CD1c-positive myeloid dendritic cell (primary cell): ENCODE results near the gene VAT1.

Experiments
- DNase-seq: peaks from one replicate; pipeline ENCODE4 v3.0.0-alpha.2; 2016; ENCODE audit errors: extremely low spot score

The VAT1 gene

DNA sequence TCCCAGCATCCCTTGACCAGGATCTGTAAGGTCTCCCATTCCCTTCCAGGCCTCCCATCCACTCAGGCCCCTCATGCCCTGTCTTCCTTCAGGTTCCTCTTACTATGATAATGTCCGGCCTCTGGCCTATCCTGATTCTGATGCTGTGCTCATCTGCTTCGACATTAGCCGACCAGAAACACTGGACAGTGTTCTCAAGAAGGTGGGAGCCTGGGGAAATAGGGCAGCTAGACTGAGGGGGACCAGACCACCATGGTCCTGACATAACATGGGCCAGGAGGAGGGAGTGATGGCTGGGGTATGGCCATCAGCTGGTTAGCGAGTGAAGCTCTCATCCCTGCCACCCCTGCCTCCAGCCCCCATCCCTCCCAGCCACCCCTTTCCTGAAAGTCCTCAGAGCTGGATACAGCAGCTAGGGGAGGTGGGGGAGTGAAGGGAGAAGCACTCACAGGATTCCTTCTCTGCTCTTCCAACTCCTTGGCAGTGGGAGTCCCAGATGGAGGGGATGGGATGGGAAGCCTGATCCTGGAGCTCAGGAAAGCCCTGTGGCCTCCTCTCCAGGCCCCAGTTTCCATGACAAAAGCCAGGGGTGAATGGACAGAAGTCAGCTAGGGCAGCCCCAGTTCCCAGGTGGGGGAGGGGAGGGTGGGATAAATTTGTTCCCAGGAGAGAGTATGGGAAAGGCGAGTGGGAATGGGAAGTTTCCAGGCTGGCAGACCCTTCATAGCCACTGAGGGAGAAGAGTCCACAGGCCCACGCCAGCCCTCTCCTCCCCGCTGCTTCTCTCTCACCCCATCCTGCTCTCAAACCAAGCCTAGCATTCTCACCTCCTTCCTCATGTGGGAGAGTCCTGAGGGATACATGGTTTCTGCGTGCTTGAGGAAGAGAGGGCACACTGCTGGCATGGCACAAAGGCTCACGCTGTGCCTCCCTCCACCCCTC is 5.2 kb upstream of the VAT1 start:
- no peak for DNase-seq

DNA sequence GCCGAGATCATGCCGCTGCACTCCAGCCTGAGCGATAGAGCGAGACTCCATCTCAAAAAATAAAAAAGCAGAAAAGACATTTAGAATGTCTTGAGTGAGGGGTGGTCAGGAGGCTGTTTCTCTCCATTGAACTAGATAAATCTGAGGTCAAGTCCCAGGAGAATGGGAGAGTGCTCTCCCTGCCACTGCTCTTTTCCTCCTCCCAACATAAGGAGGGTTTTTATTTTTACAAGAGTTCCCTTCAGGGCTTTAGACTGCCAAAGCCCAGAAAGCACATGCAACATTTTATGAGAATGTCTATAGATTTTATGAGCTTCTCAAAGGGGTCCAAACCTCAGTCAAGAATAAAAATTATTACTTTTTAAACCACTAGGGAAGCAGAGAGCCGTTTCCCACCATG is 4.4 kb upstream of the VAT1 start:
- DNase-seq = no peak

DNA sequence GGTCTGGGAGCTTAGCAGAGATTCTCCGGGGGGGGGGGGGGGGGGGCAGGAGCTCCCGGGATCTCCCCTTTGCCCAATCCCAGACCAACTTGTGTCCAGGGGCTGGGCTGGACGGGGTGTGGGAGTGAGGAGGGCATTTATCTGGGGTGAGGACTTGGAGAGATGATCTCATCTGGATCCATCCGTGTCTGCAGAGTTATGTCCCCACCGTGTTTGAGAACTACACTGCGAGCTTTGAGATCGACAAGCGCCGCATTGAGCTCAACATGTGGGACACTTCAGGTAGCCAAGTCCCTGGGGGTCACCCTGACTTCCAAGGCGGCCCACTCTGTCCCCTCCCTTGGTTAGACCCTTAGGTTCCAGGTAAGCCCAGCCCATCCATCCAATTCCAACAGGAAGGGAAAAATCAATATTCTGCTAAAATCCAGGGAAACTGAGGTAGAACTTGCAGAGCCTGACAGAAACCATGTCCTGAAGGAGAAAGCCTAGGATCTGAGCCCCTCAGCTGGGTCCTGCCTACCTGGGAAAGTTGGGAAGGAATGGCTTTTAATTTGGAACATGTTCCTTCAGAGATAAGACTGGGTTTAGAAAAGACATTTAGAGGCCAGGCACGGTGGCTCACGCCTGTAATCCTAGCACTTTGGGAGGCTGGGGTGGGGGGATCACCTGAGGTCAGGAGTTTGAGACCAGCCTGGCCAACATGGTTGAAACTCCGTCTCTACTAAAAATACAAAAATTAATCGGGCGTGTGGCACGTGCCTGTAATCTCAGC is 3.8 kb upstream of the VAT1 start:
- no peak for DNase-seq

DNA sequence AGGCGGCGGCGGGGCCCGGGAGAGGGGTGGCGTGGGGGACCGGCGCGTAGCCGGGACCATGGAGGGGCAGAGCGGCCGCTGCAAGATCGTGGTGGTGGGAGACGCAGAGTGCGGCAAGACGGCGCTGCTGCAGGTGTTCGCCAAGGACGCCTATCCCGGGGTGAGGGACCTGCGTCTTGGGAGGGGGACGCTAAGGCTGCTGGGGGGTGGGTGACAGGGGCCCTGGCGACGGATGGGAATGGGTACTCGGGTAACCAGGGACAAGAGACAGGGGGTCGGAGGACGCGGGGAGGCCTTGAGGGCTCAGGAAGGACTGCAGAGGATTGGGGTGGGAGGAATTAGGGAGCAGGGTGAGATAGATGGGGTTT is 3.1 kb upstream of the VAT1 start:
- no peak for DNase-seq

DNA sequence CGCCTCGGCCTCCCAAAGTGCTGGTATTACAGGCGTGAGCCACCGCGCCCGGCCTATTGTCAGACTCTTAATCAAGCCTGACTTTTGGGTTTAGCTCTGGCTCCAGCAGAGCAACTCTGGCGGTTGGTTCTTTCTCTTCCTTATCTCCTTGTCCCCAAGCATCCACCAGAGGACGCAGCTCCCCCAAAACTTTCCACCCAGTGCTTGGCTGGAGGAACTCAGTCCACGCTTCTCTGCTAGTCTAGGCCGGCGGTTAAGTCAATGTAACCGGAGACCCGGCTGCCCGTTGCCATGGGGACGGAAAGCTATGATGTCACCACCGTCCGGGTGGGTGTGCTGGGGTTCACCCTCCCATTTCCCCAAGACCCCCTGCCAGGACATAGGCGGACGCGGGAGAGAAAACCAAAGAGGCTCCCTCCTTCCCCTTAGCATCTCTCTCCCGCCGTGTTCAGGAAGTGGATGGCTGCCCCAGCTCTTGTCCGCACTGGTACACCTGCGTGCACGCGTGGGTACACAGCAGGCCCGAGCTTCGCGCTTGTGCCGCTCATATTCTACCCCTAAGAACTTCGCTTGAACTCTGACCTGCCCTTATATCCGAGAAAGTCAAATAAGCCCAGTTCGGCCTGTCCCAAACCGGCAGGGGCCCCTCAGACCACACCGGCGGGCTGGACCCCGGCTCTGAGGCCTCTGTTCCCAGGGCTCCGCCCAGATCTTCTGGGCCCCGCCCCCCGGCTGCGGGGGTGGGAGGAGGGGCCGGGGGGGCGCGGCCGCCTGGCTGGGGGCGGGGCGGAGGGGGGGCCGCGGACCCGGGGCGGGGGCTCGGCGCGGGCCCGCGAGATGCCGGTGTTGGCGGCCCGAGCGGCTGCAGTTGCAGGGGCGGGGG is 2.5 kb upstream of the VAT1 start, which contains the start of gene RND2:
Gene RND2, plus strand, starts transcription at position 825 of the 883 bp plus-strand sequence. CDS start 117 bp downstream, outside the sequence.
- peak; percentile 89 for DNase-seq

DNA sequence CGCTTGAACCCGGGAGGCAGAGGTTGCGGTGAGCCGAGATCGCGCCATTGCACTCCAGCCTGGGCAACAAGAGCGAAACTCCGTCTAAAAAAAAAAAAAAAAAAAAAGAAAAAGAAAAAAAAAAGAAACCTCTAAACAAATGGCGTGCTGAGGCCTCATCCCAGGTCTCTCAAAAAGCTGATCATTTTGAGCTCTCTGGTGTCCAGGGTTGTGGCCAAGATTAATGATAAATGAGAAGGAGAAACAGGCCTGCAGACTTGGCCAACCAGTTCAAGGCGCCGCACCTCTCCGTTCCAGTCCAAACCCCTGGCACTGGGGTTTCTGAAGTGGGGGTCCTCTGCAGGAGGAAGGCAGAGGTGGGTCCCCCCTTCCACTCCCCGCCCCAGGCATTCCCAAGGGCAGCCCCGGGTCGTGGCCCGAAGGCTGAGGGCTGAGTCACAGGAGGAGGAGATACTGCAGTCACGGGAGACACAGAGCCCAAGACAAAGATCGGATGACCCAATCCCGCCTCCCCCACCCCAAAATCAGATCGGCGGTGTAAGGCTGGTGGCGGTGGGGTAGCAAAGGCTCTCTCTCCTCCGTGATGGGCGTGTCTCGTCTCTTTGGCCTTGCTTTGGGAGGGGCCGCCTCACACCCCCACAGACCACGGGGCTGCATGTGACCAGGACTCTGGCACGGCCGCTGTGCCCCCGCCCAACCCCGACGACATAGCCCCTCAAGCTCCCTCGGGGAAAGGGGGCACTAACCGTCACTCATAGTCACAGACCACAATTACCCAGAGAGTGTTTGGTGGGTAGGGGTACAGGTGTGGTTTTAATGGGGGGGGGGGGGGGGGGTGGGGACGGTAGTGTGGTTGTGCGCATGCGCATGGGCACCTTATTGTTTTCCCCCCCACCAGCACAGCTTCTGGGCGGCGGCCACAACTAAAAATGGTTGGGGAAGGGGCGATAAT is 1.1 kb downstream of the VAT1 start:
- DNase-seq = peak; percentile 78

DNA sequence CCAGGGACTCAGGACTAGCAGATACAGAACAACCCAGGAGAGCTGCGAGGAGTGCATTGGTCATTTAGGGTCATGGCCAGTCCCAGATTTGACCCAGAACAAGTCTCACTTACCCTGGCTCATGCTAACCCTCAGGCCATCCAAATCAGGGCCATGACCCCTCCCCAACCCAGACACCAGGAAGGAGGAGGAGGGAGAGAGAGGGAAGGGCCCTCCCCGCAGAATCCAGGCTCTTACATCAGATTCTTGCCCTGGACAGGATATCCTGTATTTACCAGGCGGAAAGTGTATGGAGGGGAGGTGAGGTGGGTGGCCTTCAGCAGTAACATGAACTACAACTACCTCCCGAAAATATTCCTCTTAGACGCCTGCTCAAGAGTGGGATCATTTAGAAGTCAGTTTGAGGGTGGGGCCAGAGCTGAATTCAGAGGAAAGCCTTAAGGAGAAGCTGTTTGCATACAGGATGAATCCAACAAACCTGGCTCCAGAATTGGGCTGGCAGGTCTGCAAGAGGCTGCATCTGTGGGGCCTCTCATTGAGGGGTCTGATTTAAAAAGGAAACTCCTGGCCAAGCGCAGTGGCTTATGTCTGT is 2.1 kb downstream of the VAT1 start:
- no peak for DNase-seq

DNA sequence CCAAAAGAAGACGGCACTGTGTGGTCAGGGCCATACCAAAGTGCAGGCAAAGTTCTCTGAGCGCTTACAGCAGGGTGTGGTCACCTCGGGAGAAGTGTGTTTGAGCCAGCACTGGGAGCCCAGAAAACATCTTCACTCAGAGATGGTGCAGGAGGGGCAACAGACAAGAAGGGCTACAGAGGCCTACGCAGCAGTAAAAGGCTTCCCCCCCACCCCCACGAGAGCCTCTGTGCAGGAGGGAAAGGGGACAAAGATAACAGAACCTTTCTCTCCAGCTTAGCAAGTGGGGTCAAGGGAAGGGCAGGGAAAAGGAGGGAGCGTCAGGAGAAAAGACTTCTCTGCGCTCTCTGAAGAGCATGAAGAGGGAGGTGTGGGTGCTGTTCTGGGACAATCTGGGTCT is 2.8 kb downstream of the VAT1 start:
- DNase-seq = no peak

DNA sequence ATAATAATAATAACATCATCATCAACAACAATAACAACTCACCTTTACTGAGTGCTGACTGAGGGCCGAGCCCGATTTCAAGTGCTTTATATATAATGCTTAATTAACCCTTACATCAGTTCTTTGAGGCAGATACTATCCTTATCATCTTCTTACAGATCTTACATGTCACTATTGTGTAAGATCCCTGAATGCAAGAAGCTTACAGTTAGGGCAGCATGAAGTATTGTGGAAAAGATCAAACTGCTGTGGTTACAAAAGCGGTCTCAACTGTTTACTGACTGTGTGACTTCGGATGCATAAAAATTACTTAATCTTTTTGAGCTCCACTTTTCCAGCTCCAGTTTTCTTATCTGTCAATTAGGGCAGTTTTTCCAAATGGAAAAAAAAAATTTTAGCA is 3.3 kb downstream of the VAT1 start:
- DNase-seq = no peak

DNA sequence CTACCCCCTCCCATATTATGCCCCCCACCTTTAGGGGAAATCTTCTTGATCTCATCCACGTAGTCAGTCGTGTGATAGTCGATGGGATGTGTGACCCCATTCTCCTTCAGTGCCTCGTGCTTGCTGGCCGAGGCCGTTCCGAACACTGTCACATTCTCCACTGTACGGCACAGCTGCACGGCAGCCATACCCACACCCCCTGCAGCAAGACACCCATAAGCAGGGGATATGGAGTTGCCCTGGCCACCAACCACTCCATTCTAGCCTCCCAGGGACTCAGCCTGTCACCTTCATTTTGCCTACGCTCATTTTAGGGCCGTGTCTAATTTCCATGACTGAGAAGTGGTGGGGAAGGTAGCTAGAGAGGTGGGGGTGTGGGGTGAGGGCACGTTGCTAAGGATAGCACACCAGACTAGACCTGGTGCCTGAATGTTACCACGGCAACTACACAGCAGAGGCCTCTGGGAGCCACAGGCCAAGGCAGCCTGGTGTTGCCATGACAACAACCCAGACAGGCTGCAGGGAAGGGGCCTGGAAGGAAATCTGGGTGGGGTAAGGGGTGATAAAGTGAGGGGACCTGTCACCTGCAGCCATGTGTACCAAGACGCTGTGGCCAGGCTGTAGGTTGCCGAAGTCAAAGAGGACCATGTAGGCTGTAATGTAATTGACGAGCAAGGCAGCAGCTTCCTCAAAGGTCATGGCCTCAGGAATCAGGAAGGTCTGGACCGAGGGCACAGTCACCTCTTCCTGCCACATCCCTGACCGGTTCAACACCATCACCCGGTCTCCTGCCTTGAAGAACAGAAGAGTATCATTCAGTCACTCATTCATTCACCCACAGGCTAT is 4.0 kb downstream of the VAT1 start:
- DNase-seq = peak; percentile 45

DNA sequence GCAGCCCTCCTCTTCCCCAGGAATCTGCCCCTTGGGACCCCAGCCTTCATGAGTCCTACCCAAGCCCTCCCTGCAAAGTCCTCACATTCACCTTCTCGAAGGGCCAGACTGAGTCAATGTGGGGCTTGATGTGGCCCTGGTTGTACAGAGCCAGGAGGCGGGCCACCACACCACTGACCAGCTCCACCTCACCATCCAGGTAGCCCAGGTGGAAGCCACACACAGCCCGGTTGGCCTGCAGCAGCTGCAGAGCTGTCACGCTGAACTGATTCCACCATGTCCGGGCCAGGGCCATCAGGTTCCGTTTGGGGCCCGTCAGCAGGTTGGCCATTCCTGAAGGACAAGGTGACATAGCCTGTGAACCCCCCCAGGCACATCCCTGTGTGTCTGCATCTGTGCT is 6.0 kb downstream of the VAT1 start:
- DNase-seq = no peak

DNA sequence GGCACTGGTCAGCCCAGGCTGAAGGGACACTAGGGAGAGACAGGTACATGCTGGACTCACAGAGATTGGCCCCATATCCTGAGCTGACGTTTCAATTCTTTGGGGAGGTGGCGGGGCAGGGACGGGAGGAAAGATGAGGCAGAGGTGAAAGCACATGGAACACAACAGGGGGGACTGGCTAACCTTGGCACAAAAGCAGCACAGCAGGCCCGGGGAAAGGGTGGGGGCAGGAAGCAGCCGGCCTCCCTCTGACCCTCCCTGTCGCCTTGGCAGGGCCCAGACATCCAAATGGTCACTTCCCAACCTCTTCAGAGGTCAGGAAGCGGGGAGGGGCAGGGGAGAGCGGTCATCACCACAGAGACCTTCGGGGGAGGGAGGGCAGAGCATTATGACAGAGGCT is 6.6 kb downstream of the VAT1 start:
- no peak for DNase-seq

DNA sequence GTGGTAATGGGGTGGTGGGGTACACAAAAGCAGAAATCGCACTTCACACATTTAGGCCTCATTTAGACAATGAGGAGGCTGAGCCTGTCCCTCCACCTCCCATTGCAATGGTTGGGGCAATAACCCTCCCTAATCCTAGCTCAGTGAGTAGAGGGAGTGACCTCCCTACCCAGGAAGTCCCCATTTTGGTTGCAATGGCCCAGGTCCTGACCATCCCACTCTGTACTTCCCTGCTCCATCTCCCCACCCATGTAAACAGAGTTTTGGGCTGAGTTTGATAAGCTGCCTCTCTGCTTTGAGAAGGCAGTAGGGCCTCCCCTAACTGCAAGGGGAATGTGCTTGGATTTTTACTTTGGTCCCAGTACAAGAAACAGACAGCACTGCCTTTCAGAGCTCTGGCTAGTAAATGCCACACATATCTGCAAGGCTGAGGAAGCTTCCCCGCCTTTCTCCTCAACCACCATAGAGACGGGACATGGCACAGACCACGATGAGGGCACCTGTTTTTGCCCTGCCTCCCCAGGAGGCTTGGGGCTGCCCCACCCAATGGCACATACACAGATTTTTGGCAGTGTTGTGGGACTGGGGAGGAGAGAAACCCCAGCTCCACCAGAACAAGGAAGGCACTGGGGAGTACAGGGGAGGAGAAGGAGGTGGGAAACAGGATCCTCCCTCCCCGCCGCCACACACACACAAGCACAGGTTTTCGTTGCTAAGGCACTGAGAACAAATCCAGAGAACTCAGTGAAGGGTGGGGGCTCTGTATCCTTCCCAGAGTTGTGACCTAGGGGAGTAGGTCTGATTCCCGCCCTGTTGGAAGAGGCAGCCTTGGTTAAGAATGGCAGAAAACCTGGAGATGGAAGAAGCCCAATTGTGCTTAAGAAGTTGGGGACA is 7.3 kb downstream of the VAT1 start:
- DNase-seq = no peak

DNA sequence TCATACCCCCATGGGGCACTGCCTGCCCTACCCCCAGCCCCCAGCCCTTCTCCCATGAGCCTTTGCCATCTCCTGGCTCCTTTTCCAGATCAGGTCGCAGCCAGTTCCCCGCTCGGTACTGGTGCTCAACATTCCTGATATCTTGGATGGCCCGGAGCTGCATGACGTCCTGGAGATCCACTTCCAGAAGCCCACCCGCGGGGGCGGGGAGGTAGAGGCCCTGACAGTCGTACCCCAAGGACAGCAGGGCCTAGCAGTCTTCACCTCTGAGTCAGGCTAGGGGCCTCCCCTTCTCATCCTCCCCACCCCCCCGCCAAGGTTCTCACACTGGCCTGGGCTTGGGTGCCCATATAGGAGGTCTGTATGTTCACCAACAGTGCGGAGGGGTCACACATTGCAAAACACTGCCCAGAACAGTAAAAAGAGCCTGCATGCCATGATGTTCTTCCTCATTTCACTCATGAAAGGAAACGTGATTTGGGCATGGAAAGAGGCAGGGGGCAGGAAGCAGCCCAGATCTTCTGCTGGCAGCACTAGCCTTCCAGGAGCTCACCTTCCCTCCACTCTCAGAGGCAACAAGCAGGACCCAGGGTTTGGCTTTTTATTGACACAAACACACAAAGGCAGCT is 8.1 kb downstream of the VAT1 start:
- DNase-seq = peak; percentile 43

DNA sequence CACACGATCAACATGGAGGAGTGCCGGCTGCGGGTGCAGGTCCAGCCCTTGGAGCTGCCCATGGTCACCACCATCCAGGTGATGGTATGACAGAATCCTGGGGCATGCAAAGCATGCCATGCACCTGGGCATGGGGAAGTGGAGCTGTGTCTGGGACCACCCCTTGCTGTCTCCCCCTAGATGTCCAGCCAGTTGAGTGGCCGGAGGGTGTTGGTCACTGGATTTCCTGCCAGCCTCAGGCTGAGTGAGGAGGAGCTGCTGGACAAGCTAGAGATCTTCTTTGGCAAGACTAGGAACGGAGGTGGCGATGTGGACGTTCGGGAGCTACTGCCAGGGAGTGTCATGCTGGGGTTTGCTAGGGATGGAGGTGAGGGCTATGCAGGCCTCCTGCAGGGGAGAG is 8.9 kb downstream of the VAT1 start:
- DNase-seq = no peak

DNA sequence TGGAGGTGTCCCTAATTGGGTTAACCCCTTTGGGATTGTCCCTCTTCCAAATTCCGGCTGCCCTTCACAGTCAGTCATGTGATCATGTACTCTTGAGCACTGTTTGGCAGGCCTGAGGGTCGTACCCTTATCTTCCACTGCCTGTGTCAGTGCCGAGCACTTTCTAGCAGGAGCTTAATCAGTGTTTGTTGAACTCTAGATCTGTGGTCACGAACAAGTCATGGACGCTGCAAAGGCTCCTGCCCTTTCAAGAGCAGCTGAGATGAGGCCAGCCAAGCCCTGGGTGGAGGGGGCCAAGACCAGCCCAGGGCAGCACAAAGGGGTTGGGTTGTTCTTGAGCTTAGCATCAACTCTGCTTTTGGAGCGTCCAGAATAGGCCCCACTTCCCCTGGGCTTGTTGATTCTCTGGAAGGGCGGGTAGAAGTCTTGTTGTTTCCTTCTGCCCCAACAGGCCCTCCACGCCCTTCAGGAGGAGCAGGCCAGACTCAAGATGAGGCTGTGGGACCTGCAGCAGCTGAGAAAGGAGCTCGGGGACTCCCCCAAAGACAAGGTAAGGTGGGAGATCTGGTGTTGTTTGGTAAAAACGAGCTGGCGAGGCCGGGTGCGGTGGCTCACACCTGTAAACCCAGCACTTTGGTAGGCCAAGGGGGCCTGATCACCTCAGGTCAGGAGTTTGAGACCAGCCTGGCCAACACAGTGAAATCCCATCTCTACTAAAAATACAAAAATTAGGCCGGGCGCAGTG is 10.3 kb downstream of the VAT1 start:
- no peak for DNase-seq

DNA sequence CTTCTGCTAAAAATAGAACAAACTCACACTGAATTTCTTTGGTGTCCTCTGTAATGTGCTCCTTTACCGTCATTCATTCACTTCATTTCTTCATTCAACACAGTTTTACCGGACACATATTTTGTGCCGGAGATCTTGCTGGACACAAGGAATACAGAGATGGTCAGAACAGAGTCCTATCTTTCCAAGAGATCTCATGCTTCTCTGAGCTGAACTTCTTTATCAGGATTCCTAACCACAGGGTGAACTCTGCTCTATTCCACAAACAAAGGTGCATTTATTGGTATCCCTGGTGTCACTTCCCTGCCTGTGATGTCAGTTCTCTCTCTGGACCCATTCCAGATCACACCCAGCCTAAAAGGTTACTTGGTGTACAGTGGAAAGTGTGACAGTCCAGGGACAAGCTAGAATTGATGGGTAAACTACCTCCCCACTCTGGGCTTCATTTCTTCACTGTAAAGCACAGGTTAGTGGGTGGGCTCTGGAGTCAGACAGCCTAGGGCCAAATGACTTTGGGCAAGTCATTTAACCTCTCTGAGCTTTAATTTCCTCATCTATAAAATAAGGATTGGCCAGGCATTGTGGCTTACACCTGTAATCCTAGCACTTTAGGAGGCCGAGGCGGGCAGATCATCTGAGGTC is 11.4 kb downstream of the VAT1 start:
- DNase-seq = no peak
